Activated T-helper 1 cell treated with anti-CD3 and anti-CD28 coated beads, Interleukin-2, amount 50 U/mL, for 16 hours (primary cell): Measurements from ENCODE around the gene DPY19L3.
"Not testable (repeated sequence)": the region's sequence is repeated elsewhere in the genome, so short reads cannot be mapped to it uniquely, and the experiment has no call there.

Source experiments
- DNase-seq, 2 donors: peaks; one replicate each; pipeline ENCODE4 v3.0.0-alpha.2; 2020; ENCODE audit warnings: low read depth in 1 of 2, low spot score in 1 of 2

Gene DPY19L3

DNA sequence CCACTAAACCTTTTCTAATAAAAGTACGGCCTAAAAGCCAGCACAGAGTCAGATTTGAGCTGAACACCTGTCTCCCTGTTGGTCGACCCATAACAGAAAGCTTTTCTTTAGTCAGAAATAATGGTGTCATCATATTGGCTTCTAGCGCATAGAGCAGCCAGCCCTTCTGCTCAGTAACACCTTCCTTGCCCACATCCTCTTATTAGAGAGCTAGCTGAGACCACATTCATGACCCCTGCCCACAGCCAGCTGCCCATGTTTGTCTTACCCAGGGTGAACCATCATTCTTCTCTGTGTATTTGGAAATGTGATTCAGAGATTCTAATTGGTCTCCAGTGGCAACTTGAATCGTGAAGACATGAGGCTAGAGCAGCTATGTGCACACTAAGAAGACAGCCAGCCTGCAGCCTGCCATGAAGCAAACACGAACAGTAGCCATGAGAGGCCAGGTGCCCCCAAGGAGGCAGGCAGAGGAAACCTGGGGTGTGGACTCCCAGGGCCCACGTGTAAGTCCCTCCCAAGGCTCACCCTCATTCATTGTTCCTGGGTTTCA lies 93.2 kb downstream of the DPY19L3 start:
- no peak for DNase-seq

DNA sequence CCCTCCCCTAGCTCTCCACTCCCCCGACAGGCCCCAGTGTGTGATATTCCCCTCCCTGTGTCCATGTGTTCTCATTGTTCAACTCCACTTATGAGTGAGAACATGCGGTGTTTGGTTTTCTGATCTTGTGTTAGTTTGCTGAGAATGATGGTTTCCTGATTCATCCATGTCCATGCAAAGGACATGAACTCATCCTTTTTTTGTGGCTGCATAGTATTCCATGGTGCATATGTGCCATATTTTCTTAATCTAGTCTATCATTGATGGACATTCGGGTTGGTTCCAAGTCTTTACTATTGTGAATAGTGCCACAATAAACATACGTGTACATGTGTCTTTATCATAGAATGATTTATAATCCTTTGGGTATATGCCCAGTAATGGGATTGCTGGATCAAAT lies 106.9 kb downstream of the DPY19L3 start:
- not testable (repeated sequence) for DNase-seq

DNA sequence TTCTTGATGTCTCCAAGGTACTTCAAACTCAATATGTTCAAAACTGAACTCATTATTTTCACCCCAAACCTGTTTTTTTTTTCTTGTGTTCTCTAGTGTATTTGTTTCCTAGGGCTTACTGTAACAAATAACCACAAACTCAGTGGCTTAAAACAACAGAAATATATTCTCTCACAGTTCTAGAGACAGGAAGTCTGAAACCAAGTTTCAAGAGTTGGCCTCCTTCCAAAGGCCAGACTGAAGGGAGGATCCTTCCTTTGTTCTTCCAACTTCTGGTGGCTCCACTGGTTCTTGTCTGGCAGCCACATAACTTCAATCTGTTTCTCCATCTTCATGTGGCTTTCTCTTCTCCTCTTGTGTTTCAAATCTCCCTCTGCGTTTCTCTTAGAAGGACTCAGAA lies 113.5 kb downstream of the DPY19L3 start:
- DNase-seq = no peak

DNA sequence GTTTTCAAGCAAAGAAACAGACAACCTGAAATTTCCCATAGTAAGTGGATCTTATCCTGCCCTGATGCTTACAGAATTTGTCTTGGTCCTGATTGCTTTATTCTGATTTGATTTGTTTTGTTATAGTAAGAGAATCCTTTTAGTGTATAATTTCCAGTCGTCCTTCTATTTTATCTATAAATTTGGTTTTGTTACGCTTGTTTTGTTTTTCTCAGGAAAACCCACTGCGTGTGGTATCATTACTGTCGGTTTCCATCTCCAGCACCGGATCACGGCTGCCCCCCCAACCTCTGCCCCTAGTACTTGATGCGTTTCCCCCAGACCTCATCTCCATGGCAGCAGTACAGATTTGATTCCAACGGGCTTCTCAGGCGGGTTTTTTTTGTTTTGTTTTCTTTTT lies 117.4 kb downstream of the DPY19L3 start:
- no peak for DNase-seq

DNA sequence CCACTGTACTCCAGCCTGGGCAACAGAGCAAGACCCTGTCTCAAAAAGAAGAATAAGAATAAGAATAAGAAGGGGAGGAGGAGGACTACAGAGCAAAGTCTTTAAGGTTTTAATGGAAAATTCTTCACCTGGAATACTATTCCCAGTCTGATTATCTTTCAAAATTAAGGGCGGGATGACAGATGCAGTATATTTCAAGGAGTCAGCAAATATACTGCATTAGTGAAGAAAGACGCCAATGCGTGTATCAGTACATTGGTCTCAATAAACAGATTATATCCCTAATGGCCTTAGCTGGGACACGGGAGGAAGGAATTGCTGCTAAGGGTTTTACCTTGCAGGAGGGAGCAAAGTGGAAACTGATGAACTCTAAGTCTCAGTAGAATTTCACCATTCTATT lies 121.3 kb downstream of the DPY19L3 start:
- no peak for DNase-seq

DNA sequence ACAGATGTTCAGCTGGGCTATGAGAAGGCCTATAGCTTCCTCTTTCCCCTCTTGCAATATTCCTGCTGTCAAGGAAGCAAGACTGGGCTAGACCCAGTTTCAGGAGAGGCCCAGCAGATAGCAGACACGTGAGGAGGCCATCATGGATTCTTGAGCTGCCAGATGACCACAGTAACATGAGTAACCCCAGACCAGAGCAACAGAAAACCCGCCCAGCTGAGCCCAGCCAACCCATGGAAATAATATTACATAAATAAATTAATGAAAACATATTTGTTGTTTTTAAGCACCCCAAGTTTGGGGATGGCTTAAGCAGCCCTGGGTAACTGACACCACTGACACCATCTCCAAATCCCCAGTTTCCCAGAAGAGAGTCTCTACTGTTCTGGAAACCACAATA lies 125.2 kb downstream of the DPY19L3 start:
- no peak for DNase-seq

DNA sequence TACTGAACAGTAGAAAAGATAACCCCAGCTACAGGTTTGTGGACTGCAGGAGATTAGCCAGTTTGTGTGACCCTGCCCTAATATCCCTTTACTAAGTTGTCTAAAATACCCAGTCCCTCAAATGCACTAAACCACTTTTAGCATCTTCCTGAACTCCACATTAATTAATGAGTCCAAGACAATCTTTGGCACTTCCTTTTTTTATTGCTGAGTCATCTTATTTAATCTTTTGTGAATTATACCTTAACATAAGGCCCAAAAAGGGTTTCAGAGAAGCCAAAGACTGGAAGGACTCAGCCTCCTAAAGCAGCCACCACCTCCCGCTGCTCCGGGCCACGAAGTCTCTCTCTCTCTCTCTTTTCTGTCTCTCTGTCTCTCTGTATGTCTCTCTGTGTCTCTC lies 126.7 kb downstream of the DPY19L3 start:
- no peak for DNase-seq
